Lung microvascular endothelial cell (primary cell): ENCODE results near the gene OR10H4. TPM values are rescaled to one million over a fixed set of nuclear protein-coding genes. Genes with fewer than 3 reads are reported as not detected.
A peak's percentile ranks its signal among the peaks of the same experiment; 100 is the strongest.
"Not testable (repeated sequence)": the region's sequence is repeated elsewhere in the genome, so short reads cannot be mapped to it uniquely, and the experiment has no call there.

Experiments
- DNase-seq, 2 donors: peaks; one replicate each; pipeline versions ENCODE4 v3.0.0 to v3.0.0-alpha.2; 2010; ENCODE audit warnings: low read depth in 2 of 2
- total RNA-seq: library from RNA; depleted of rRNA; stranded (reverse); fragments of >200 nt; gene quantifications from 2 replicates; pipeline ENCODE4 v1.2.1, GENCODE V29; 2014

OR10H4 gene
- total RNA-seq, 1 donor from 2014 or later: not detected

DNA sequence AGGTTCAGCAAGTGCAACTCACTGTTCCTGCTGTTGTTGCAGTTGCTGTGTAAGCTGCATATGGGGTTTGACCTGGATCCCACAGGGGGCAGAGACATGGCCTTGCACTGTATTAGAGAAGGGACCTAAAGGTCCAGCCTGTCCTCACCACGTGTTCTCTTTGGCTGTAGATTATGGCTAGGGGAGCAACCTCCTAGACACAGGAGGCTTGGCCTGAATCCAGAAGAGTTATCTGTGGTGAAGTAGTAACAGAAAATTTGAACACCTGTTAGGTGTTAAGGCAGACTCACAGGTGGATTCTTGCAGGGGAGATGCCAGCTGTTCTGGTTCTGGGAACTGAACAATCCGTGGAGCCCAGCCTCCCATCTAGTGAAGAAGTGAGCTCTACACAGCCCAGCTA lies 11.0 kb upstream of the OR10H4 start:
- DNase-seq: no peak

- no peak for DNase-seq
Measured at GRCh38 chr19:15944401-15944800, 4.4 kb upstream of the OR10H4 start.

- DNase-seq: no peak
Measured at GRCh38 chr19:15945301-15945700, 3.5 kb upstream of the OR10H4 start.

GRCh38 chr19:15954820-15955219 lies 6.0 kb downstream of the OR10H4 start:
- DNase-seq: no peak

- no peak for DNase-seq
Measured at GRCh38 chr19:15962319-15962718, 13.5 kb downstream of the OR10H4 start.

DNA sequence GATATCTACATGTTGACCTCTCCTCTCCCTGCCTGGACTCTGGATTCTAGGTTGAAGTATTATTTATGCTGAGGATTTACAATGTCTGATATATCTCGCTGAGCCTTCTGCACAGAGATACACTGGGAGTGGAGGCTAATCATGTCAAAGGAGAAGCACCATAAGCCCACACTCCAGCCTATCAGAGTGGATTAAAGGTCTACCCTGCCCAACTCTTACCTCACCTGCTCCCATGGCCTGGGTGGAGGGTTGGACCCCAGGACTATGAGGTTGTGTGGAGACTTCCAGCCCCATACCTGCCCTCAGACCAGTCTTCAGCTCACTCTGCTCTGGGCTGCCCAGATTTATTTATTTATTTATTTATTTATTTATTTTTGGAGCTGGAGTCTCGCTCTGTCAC lies 15.4 kb downstream of the OR10H4 start:
- DNase-seq: no peak

DNA sequence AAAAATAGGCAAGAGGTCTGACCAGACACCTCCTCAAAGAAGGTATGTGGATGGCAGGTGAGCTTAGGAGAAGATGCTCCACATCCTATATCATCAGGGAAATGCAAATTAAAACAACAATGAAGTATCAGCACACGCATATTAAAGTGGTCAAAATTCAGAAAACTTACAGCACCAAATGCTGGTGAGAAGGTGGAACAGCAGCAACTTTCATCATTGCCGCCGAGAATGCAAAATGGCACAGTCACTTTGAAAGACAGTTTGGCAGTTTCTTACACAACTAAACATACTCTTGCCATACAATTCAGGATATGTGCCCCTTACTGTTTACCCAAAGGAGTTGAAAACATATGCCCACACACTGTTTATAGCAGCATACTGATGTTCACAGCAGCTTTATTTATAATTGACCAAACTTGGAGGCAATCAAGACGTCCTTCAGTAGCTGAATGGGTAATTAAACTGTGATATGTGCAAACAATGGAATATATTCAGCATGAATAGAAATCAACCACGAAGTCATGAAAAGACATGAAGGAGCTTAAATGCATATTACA lies 22.5 kb downstream of the OR10H4 start:
- DNase-seq: no peak

GRCh38 chr19:15972043-15972442 lies 23.2 kb downstream of the OR10H4 start:
- DNase-seq: not testable (repeated sequence)

DNA sequence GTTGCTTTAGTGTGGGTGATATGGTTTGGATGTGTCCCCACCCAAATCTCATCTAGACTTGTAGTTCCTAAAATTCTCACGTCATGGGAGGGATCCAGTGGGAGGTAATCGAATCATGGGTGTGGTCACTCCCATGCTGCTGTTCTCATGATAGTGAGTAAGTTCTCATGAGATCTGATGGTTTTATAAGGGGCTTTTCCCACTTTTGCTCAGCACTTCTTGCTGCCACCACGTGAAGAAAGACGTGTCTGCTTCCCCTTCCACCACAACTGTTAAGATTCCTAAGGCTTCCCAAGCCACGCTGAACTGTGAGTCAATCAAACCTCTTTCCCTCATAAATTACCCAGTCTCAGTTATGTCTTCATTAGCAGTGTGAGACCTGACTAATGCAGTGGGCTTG lies 26.0 kb downstream of the OR10H4 start:
- no peak for DNase-seq

DNA sequence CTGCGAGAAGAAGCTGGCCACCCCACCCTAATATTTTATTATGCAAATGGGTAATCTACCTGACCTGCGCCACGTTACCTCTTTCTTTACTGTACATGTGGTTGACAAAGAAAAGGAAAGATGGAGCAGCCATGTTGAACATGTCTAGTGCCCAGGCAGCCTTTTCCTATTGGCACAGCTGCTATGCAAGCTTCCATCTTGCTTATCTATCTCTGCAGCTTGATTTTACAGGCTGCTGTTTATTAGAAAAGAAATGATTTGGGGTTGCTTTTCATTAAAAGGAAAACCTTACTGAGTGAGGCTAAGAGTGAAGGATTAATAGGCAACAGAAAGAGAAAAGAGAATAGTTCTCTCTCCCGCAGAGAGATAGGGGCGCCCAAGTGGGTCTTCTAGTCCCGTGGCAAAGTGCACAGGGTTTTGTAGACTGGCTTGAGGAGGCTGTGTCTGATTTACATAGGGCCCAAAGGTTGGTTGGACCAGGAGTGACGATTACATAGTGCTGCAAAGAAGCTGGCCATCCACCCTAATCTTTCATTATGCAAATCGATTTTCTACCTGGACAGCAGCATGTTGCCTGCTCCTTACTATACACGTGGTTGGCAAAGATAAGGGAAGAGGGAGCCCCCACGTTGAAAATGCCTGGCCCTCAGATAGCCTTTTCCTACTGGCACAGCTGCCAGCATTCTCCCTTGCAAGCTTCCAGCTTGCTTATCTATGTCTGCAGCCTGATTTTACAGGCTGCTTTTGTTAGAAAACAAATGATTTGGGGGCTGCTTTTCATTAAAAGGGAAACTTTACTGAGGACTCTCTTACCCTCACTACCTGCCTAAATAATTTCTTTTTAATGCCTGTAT lies 28.3 kb downstream of the OR10H4 start:
- no peak for DNase-seq

- no peak for DNase-seq
Measured at GRCh38 chr19:15977690-15978089, 28.9 kb downstream of the OR10H4 start.

DNA sequence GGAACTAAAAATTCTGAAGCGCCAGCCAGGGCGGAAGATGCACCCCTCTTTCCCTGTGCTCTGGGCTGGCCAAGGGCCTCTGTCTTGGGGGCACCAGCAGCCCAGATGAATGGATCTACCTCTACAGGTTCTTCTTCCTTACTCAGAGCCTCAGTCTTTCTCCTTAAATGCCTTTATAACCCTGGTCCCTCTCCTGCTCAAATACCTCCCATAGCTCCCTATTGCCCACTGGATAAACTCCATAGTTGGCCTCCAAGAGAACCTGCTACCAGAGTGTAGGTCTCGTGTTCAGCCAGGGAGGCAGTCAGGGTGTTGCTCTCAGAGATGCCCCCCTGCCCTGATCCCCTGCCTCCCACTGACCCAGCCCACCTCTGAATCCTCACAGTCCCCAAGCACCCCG lies 30.5 kb downstream of the OR10H4 start:
- DNase-seq: no peak

- peak; percentile 30 to 60 for DNase-seq
Measured at GRCh38 chr19:15985831-15986230, 37.0 kb downstream of the OR10H4 start.

GRCh38 chr19:15986701-15987100 lies 37.9 kb downstream of the OR10H4 start:
- no peak for DNase-seq

GRCh38 chr19:15989889-15990288 lies 41.1 kb downstream of the OR10H4 start:
- peak in 1 of 2 donors; percentile 3 for DNase-seq

DNA sequence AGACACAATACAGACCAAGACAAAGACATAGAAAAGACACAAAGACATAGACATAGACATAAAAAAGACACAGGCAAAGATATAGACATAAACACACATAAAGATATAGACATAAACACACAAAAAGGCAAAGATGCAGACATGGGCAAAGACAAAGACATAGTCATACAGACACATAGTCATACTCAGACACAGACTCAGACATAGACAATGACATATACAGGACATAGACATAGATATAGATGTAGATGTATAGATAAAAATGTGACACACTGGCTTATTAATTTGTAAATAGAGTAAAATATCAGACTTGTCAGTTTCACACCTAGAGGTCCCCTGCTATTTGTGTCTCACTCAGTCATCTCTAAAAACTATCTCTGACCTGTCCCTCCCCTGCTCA lies 42.8 kb downstream of the OR10H4 start:
- no peak for DNase-seq

GRCh38 chr19:15992014-15992413 lies 43.2 kb downstream of the OR10H4 start:
- no peak for DNase-seq

GRCh38 chr19:15995536-15995935 lies 46.7 kb downstream of the OR10H4 start:
- DNase-seq: no peak

DNA sequence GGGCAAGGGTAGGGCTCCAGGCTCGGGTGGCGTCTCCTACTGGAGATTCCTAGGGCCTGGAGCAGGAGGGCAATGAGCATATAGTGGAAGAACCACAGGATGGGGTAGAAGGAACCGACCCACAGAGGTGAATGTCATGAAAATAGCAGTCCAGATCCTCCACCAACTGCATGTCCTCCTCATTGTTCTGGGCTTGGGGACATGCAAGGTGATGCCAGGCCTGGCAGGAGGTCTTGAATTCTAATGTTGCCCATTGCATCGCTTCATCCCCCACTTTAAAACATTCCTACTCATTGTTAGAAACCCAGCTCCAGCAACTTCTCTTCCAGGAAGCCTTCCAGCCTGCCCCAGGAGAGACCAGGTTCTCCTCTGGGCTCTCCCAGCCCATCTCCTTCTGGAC lies 49.4 kb downstream of the OR10H4 start:
- DNase-seq: no peak
